AG08396 (cell line): ENCODE measurements around the gene SEMA4D.

Source experiments
- DNase-seq: peaks from one replicate; pipeline ENCODE4 v3.0.0; 2012; ENCODE audit warnings: low spot score, mixed read lengths

The SEMA4D gene

DNA sequence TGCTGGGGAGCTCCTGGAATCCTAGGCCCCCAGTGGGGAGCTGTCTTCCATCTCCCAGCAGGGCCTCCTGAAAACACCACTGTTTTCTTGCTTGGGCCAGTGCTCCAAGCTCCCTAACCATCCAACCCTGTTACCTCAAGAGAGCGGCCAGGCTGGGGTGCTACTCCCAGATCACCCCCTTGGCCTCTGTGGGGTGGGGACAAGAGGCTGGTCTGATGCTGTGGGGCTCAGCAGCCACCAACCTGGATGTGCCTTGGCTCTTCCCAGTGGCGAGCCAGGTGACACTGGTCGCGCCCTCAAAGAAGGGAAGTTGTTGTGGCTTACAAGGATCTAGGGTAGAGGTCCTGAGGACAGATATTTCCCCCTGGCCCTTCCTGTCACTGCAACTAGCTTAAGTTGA, 130.6 kb downstream of the SEMA4D start:
- DNase-seq, result no peak

- no peak for DNase-seq
Observed at GRCh38 chr9:89366711-89367110, 131.2 kb downstream of the SEMA4D start.

GRCh38 chr9:89365532-89365912, 132.4 kb downstream of the SEMA4D start:
- no peak for DNase-seq

DNA sequence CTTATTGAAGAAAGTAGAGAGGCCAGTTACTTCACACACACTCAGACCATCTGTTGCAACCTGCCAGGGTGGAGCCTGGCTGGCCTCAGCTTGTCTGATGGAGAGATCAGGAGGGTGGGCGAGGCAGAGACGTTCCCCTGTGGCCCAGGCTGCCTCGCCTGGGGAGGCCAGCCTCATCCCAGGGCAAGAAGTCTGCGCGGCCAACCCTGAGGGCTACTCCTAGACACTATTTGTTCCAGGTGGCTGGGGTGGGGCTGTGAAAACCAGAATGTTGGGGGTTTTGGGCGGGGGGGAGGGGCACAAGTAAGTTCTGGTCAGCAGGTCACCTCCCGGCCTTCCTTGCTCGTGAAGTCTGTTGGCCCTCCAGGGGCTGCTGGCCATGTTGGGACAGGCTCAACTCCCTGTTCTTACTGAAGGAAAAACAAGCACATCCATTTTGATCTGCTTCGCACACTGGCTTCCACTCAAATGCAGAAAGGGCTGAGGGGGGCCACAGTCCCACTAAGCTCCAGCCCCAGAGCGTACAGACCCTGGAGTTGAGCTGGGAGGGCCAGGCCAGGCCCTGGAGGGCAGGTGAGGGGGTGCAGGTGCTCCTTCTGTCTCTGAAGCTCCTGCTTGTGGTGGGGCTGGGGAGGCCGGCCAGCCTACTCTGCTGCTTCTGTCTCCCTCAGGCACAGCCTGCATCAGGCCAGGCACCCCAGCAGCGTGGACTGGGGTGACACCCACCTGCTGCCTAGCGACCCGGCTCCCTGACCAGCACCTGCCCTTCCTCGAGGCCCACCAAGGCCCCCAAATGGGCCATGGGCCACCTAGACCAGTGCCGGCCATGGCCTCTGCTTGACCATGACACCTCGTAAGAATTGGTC, 133.0 kb downstream of the SEMA4D start:
- no peak for DNase-seq

GRCh38 chr9:89363921-89364665, 133.8 kb downstream of the SEMA4D start:
- DNase-seq, result no peak

- no peak for DNase-seq
Observed at GRCh38 chr9:89363311-89363670, 134.6 kb downstream of the SEMA4D start.

- no peak for DNase-seq
Observed at GRCh38 chr9:89362647-89363310, 135.1 kb downstream of the SEMA4D start.

- no peak for DNase-seq
Observed at GRCh38 chr9:89361816-89362646, 135.9 kb downstream of the SEMA4D start.

DNA sequence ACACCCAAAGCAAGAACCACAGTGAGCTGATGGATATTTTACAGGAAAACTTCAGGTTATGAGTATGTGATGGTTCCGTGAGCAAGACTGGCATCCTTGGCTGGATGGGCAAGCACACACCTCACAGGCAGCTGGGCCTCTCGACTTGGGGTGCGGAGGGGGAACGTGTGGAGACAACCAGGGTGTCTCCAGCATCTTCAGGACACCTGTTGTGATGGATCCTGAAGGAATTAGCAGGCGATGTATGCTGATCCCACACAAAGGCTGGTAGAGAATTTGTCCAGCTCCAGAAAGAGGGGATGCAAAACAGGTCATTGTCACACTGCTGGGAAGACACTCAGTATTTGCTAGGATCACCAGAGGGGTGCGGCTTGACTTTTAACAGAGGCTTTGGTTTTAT, 136.9 kb downstream of the SEMA4D start:
- no peak for DNase-seq

DNA sequence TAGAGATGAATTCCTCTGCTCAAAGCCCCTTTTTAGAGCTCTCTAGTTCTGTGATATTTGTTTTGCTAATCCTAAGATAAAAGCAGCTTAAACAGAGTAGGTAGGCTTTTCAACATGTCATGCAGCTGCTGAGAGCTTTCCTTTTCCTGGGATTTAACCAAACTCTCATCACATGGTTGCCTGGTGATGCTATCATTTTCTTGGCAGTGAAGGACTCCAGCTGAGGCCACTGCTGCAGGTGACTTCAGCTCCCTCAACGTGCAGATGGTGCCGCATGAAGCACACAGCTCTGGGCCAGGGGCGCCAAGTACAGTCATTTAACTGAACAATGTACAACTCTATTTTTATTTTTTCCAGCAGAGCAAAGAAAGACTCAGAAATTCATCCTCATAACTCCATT, 137.4 kb downstream of the SEMA4D start:
- DNase-seq, result no peak

GRCh38 chr9:89359751-89360261, 138.1 kb downstream of the SEMA4D start:
- DNase-seq, result no peak

DNA sequence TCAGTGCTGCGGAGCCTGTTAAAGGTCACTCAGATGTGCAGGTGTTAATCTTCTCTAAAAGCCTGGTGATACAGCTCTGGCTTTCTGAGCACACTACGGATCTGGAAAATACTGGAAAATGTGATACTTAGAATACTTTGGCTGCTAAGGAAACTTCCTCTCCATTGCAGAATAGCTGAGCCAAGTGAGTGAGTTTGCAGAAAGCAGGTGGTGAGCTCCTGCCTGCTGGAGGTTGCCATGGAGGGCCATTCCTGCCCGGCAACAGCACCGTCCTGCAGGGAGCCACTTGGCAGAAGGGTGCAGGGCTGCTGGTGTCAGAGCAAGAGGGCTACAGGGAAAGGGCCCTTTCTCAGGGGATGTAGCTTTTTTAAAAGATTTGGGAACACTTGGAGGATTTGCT, 138.9 kb downstream of the SEMA4D start:
- DNase-seq, result no peak

GRCh38 chr9:89358376-89358916, 139.5 kb downstream of the SEMA4D start:
- no peak for DNase-seq

DNA sequence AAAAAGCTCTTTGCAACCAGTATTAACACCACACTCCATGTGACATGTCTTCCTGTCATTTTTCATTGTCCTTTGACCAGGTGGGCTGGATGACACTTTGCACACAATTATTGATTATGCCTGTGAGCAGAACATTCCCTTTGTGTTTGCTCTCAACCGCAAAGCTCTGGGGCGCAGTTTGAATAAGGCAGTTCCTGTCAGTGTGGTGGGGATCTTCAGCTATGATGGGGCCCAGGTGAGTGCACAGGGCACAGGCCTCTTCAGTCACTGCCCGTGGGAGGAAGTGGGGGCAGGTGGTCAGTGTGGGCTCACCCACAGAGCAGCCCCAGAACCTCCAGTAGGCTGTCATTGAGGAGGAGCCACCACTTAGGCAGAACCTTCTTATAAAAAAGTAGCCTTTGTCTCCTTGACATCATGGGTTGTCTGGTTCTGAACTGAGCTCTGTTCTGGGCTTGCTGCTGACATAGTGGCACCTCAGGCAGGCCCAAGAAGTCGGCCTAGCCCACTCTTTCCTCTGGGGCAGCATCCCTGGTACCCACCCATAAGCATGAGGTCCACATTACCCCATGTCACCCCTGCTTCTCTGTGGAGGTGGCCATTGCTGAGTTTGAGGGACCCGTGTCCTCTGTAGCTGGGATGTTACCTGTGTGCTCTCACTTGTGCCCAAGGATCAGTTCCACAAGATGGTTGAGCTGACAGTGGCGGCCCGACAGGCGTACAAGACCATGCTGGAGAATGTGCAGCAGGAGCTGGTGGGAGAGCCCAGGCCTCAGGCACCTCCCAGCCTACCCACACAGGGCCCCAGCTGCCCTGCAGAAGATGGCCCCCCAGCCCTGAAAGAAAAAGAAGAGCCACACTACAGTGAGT, 140.3 kb downstream of the SEMA4D start:
- DNase-seq, result no peak

DNA sequence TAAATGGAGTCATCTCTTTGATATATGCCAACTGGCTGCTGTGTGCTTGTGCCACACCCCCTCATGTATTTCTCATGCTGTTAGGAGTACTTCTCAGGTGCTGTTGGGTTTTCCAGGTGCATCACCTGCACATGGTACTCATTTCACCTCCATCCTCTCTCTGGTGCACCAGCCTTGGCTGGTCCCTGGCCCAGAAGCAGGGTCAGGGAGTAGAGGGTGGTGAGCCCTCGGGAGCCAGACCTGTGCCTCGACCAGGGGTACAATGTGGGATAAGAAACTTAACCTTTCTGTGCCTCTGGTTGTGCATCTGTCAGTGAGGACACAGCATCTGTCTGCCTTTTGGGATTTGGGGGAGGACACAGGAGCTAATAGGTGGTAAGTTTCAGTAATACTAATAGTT, 141.1 kb downstream of the SEMA4D start:
- no peak for DNase-seq

- DNase-seq, result no peak
Observed at GRCh38 chr9:89354471-89354870, 143.4 kb downstream of the SEMA4D start.

GRCh38 chr9:89353989-89354388, 143.9 kb downstream of the SEMA4D start:
- no peak for DNase-seq

DNA sequence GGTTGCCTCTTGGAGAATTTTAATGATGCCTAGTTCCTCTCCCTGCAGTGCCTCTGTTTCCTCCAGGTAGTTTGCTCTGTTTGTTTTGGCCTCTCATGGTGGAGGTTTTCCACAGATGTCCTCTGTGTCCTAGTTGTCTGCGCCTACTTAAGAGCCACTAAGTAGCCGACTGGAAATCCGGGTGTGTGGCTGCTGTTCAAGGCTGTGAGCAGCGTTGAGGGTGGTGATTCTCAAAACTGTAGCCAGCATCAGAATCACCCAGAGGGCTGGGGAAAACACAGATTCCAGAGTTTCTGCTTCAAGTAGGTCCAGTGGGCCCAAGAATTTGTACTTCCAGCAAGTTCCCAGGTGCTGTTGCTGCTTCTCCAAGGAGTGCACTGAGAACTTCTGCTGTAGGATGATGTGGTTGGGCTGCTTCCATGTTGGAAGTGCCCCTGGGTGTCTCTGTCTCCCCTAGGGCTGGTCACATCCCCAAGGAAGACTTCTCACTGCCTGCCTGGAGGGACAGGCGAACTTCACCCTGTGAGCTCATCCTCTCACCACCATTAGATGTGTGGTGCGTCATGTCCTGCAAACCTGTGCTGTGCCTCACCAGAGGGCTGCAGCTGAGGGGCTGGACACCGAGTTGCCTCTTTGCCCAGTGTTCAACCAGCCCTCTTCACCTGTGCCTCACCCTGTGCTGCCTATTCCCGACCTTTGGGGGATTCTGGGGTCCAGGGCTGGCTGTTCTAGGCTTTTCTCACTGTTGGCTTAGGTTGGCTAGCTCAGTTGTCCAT, 144.9 kb downstream of the SEMA4D start:
- no peak for DNase-seq

DNA sequence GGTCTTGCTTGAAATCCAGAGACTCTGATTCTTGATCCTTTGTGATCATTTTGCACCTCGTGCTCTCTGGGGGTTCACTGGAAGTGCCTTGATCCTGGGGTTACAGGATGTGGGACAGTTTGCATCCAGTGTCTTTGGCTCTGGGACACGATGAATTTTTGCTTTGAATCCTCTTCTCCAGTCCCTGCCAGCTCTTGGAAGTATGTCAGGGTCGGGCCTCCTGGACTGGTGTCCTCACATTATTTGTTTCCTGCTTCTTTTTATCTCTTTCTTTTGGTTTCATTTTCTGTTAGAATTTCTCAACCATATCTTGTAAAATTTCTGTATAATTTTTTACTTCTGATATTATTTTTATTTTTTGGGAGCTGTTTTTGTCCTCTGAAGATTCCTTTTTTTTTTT, 145.5 kb downstream of the SEMA4D start:
- DNase-seq, result no peak
